SH-SY5Y (cell line): ENCODE measurements around the gene BEGAIN.

Experiments
- GATA2 ChIP-seq: IDR thresholded peaks from 2 replicates; pipeline ENCODE4 v1.6.1; 2011; ENCODE audit warnings: mild to moderate bottlenecking, low read depth, low read length
- GATA3 ChIP-seq: IDR thresholded peaks from 2 replicates; pipeline ENCODE4 v1.6.1; 2011; ENCODE audit warnings: low read depth, mild to moderate bottlenecking, low read length, moderate library complexity

BEGAIN gene

GRCh38 chr14:100587086-100587762, at the start of gene BEGAIN:
BEGAIN (minus strand) TSS chr14:100587417; CDS start chr14:100587290, 127 bp downstream.
- no peak for TF ChIP-seq GATA3
- no peak for TF ChIP-seq GATA2

GRCh38 chr14:100636559-100636958, 49.3 kb upstream of the BEGAIN start:
- TF ChIP-seq GATA2 (no peak), GATA3 (no peak)

- TF ChIP-seq GATA2 (no peak), GATA3 (no peak)
These were observed 46.8 kb upstream of the BEGAIN start for GRCh38 chr14:100634026-100634425.

GRCh38 chr14:100633406-100633805, 46.2 kb upstream of the BEGAIN start:
- no peak for TF ChIP-seq GATA3
- no peak for TF ChIP-seq GATA2

GRCh38 chr14:100629696-100630095, 42.5 kb upstream of the BEGAIN start:
- no peak for TF ChIP-seq GATA2
- TF ChIP-seq GATA3 = no peak

- no peak for TF ChIP-seq GATA2
- TF ChIP-seq GATA3 = no peak
These were observed 41.9 kb upstream of the BEGAIN start for GRCh38 chr14:100629098-100629497.

- TF ChIP-seq GATA2 (no peak), GATA3 (no peak)
These were observed 41.0 kb upstream of the BEGAIN start for GRCh38 chr14:100628225-100628624.

GRCh38 chr14:100626614-100627013, 39.4 kb upstream of the BEGAIN start:
- TF ChIP-seq GATA2 (no peak), GATA3 (no peak)

- TF ChIP-seq GATA2 (no peak), GATA3 (no peak)
These were observed 36.7 kb upstream of the BEGAIN start for GRCh38 chr14:100623961-100624360.

GRCh38 chr14:100623557-100623956, 36.3 kb upstream of the BEGAIN start:
- TF ChIP-seq GATA3 (no peak), GATA2 (no peak)

GRCh38 chr14:100622708-100623485, 35.7 kb upstream of the BEGAIN start:
- TF ChIP-seq GATA3 = no peak
- TF ChIP-seq GATA2 = no peak

- TF ChIP-seq GATA2 (no peak), GATA3 (no peak)
These were observed 35.0 kb upstream of the BEGAIN start for GRCh38 chr14:100622224-100622623.

- TF ChIP-seq GATA2 (no peak), GATA3 (no peak)
These were observed 34.6 kb upstream of the BEGAIN start for GRCh38 chr14:100621806-100622205.

- TF ChIP-seq GATA2 (no peak), GATA3 (no peak)
These were observed 33.3 kb upstream of the BEGAIN start for GRCh38 chr14:100620255-100621100.
